WI38 (cell line): ENCODE results near the gene AADACL3.

Source experiments
- H3K4me3 ChIP-seq: 2 replicates; pipeline ENCODE4 v1.5.1; 2011; ENCODE audit warnings: low read depth, mild to moderate bottlenecking, control low read depth, low read length
- CTCF ChIP-seq: IDR thresholded peaks from 2 replicates; pipeline ENCODE4 v1.5.1; 2012; ENCODE audit warnings: low read depth, mild to moderate bottlenecking, control low read depth, low read length

AADACL3 gene

DNA sequence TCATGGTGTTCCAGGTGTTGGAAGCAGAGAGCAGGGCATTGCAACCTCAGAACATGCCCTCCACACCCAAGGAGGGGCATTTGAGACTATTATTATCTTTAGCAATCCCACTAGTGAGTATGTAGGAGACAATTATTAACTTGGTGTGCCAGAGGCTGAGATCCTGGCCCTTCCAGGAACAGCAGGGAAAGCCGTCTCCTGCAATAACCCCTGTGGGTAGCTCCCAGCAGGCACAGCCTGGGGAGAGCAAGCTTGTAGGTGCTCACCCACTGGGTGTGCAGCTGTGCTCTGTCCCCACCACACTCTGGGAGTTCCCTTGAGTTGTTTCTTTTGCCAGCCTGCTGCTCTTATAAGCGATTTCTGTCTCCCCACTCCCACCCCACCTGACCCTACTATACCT, 40.4 kb downstream of the AADACL3 start:
- TF ChIP-seq CTCF = no peak
- H3K4me3 ChIP-seq = no peak overlapping the region

- H3K4me3 ChIP-seq = no peak overlapping the region
- no peak for TF ChIP-seq CTCF
Observed at GRCh38 chr1:12756768-12757413, 41.0 kb downstream of the AADACL3 start.

- no peak for TF ChIP-seq CTCF
- H3K4me3 ChIP-seq = no peak overlapping the region
Observed at GRCh38 chr1:12757836-12758235, 41.9 kb downstream of the AADACL3 start.

- 0 out of 2 replicates have a peak, but pooled peaks have one; percentile 11 for TF ChIP-seq CTCF
- no peak overlapping the region for H3K4me3 ChIP-seq
Observed at GRCh38 chr1:12760256-12760795, 44.4 kb downstream of the AADACL3 start.

GRCh38 chr1:12761781-12762180, 45.9 kb downstream of the AADACL3 start:
- no peak for TF ChIP-seq CTCF
- H3K4me3 ChIP-seq = no peak overlapping the region

DNA sequence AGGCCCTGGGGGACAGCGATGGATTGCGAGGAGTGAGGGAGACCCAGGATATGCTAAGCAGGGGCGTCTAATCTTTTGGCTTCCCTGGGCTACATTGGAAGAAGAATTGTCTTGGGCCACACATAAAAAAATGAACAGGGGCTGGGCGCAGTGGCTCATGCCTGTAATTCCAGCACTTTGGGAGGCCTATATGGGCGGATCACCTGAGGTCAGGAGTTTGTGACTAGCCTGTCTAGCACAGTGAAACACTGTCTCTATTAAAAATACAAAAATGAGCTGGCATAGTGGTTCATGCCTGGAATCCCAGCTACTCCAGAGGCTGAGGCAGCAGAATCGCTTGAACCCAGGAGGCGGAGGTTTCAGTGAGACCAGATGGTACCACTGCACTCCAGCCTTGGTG, 46.9 kb downstream of the AADACL3 start:
- H3K4me3 ChIP-seq = no peak overlapping the region
- TF ChIP-seq CTCF = no peak

DNA sequence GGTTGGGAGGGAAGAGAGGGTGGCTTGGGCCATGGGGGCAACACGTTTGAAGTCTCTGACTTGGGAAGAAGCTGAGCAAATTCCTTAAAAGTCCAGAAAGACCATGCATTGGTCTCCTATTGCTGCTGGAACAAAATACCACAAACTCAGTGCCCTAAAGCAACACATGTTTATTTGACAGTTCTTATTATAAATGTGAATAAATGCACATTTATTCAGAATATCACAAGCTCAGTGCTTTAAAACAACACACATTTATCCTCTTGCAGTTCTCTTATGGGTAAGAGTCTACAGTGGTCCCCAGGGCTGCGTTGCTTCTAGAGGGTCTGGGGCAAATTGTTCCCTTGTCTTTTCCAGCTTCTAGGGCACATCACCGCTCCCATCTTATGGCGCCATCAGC, 47.6 kb downstream of the AADACL3 start:
- H3K4me3 ChIP-seq = no peak overlapping the region
- TF ChIP-seq CTCF = no peak
